ENCODE results near the gene FYB1. TPM values are rescaled to one million over a fixed set of nuclear protein-coding genes. Genes with fewer than 3 reads are reported as not detected.

The FYB1 gene
- total RNA-seq, 1 donor from 2014 or later: 0.11 TPM

DNA sequence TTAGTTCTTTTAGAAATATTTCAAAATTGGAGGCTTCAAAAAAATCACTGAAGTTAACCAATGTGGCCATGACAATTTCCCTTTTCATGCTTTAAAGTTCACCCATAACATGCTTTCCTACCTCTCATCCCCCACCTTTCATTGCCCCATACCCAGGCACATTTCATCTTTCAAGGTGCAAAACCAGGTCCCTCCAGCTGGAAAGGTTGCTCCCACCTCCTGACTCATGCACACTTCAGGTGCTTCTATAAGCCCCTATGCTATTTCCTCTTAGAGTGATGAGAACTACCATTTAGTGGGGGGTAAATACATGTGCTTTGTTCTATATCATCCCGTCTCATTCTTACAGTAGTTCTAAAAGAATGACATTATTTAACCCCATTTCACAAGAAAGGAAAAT lies 15.4 kb downstream of the FYB1 start:
- no peaks in the 10 kb centered on the region for H3K79me2 ChIP-seq (ENCODE audit: insufficient read depth, low read length)
- H4K20me1 ChIP-seq (ENCODE audit: insufficient read depth, low read length): no peaks in the 10 kb centered on the region
- no peaks in the 10 kb centered on the region for H3K27me3 ChIP-seq (ENCODE audit: insufficient read depth, low read length)
- peaks cover 6% of the 10 kb centered on the region for H3K27me3 Mint-ChIP-seq (ENCODE audit: low read depth, unreplicated experiment)
- no peaks in the 10 kb centered on the region for H3K36me3 ChIP-seq (ENCODE audit: insufficient read depth, low read length)
- peaks cover 3% of the 10 kb centered on the region for H3K4me1 Mint-ChIP-seq (ENCODE audit: low read depth, unreplicated experiment)
- H3K36me3 Mint-ChIP-seq (ENCODE audit: low read depth, unreplicated experiment): no peaks in the 10 kb centered on the region
- FAIRE-seq (no peak), DNase-seq (ENCODE audit: low read depth) (no peak)
- H3K27ac ChIP-seq (ENCODE audit: low read depth, low read length): no peak overlapping the region
- H3K9me3 Mint-ChIP-seq (ENCODE audit: unreplicated experiment): no peaks in the 10 kb centered on the region
- no peak overlapping the region for H2AFZ ChIP-seq (ENCODE audit: low read depth, low read length)
- no peak overlapping the region for H3K27ac Mint-ChIP-seq (ENCODE audit: unreplicated experiment)
- H3K4me1 ChIP-seq (ENCODE audit: insufficient read depth, low read length): no peaks in the 10 kb centered on the region
- H3K4me3 Mint-ChIP-seq (ENCODE audit: unreplicated experiment): no peak overlapping the region
- TF ChIP-seq EZH2 (IDR thresholded peaks at IDR 0.05; ENCODE audit: insufficient read depth, low read length): no peak
- TF ChIP-seq, protein P1, sequence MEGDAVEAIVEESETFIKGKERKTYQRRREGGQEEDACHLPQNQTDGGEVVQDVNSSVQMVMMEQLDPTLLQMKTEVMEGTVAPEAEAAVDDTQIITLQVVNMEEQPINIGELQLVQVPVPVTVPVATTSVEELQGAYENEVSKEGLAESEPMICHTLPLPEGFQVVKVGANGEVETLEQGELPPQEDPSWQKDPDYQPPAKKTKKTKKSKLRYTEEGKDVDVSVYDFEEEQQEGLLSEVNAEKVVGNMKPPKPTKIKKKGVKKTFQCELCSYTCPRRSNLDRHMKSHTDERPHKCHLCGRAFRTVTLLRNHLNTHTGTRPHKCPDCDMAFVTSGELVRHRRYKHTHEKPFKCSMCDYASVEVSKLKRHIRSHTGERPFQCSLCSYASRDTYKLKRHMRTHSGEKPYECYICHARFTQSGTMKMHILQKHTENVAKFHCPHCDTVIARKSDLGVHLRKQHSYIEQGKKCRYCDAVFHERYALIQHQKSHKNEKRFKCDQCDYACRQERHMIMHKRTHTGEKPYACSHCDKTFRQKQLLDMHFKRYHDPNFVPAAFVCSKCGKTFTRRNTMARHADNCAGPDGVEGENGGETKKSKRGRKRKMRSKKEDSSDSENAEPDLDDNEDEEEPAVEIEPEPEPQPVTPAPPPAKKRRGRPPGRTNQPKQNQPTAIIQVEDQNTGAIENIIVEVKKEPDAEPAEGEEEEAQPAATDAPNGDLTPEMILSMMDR (IDR thresholded peaks at IDR 0.05; ENCODE audit: insufficient read depth, low read depth, low read length): no peak
- no peak overlapping the region for H3K9ac ChIP-seq (ENCODE audit: low read length)
- no peak overlapping the region for H3K4me2 ChIP-seq (ENCODE audit: low read length)
- no peaks in the 10 kb centered on the region for H3K9me3 ChIP-seq (ENCODE audit: insufficient read depth, low read depth, low read length)
- H3K4me3 ChIP-seq (ENCODE audit: insufficient read depth, low read depth, low read length): no peak overlapping the region

DNA sequence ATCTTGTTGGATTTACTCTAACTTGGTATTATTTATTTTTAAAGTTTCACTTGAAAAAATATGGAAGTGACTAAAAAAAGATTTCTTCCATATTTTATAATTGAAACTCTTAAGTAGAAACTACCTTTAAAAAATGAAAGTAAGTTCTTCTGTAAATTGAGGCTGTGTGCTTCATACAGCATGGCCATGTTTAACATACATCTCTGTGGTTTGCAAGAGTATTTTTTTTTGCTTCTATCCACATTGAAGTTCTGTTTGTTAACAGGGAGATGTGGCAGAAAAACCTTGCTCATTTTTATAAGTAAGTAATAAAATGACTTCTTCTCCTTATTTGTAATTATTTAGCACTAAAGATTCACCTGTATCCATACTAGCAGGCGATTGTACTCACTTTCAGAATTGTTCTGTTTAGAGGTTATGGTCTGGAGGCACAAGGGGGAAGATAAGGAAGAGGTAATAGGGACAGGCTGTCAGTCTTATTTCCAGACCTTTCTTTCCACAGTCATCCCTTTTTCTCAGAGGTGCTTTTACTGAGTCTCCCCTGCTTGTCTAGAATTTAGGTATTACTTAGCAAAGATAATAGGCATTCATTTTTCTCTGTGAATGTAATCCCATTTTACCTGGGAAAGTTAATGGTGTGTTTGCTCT lies 16.0 kb downstream of the FYB1 start:
- Histone ChIP-seq H3K4me2 (ENCODE audit: low read length) (no peak overlapping the region), H4K20me1 (ENCODE audit: insufficient read depth, low read length) (no peaks in the 10 kb centered on the region), H3K27ac (ENCODE audit: low read depth, low read length) (no peak overlapping the region), H3K36me3 (ENCODE audit: insufficient read depth, low read length) (no peaks in the 10 kb centered on the region), H3K4me1 (ENCODE audit: insufficient read depth, low read length) (no peaks in the 10 kb centered on the region), H3K4me3 (ENCODE audit: insufficient read depth, low read depth, low read length) (no peak overlapping the region), H3K79me2 (ENCODE audit: insufficient read depth, low read length) (no peaks in the 10 kb centered on the region), H3K27me3 (ENCODE audit: insufficient read depth, low read length) (no peaks in the 10 kb centered on the region), H3K9me3 (ENCODE audit: insufficient read depth, low read depth, low read length) (no peaks in the 10 kb centered on the region), H3K9ac (ENCODE audit: low read length) (no peak overlapping the region), H2AFZ (ENCODE audit: low read depth, low read length) (no peak overlapping the region)
- H3K4me3 Mint-ChIP-seq (ENCODE audit: unreplicated experiment): no peak overlapping the region
- H3K4me1 Mint-ChIP-seq (ENCODE audit: low read depth, unreplicated experiment): peaks cover 3% of the 10 kb centered on the region
- FAIRE-seq: no peak
- H3K36me3 Mint-ChIP-seq (ENCODE audit: low read depth, unreplicated experiment): no peaks in the 10 kb centered on the region
- peaks cover 6% of the 10 kb centered on the region for H3K27me3 Mint-ChIP-seq (ENCODE audit: low read depth, unreplicated experiment)
- TF ChIP-seq, protein P1 (IDR thresholded peaks at IDR 0.05; ENCODE audit: insufficient read depth, low read depth, low read length): no peak
- no peak for TF ChIP-seq EZH2 (IDR thresholded peaks at IDR 0.05; ENCODE audit: insufficient read depth, low read length)
- no peak for DNase-seq (ENCODE audit: low read depth)
- H3K27ac Mint-ChIP-seq (ENCODE audit: unreplicated experiment): no peak overlapping the region
- no peaks in the 10 kb centered on the region for H3K9me3 Mint-ChIP-seq (ENCODE audit: unreplicated experiment)

DNA sequence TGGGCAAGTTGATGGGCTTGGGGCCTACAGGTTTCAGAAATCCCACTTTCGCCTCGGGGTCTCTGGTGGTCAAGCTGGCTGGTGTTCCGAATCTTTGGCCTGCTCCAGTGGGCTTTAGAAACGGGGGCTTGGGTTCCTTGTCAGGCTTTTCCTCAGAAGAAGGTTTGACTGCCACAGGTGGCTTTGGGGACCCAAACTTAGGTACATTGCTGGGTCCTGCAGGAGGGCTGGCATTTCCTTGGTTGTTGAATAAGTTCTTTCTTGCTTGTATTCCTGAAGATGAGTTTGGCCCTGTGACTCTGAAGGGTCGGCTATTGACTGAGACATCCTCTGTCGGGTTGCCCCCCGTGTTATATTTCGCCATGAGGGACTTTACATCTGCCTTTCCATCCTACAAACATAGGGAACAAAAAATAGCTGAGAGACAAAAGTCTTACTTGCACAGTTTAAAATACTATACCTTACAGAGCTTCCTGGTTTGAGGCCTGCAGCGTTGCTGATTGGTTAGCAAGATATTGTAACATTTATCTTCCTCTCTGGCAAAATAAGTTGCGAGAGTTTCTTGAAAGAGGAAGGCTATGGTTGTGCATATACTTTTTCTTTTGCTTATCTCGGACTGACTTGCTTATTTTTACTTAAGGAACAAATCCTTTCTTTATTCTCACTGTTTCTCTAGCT lies 16.6 kb downstream of the FYB1 start:
- no peak for FAIRE-seq
- no peaks in the 10 kb centered on the region for H3K27me3 ChIP-seq (ENCODE audit: insufficient read depth, low read length)

More for the DNA sequence above, 16.6 kb downstream of the FYB1 start:
- Histone ChIP-seq H3K36me3 (ENCODE audit: insufficient read depth, low read length) (no peaks in the 10 kb centered on the region), H2AFZ (ENCODE audit: low read depth, low read length) (no peak overlapping the region), H3K9ac (ENCODE audit: low read length) (no peak overlapping the region), H3K9me3 (ENCODE audit: insufficient read depth, low read depth, low read length) (no peaks in the 10 kb centered on the region), H3K4me3 (ENCODE audit: insufficient read depth, low read depth, low read length) (no peak overlapping the region), H4K20me1 (ENCODE audit: insufficient read depth, low read length) (no peaks in the 10 kb centered on the region), H3K4me1 (ENCODE audit: insufficient read depth, low read length) (no peaks in the 10 kb centered on the region), H3K27ac (ENCODE audit: low read depth, low read length) (no peak overlapping the region), H3K79me2 (ENCODE audit: insufficient read depth, low read length) (no peaks in the 10 kb centered on the region), H3K4me2 (ENCODE audit: low read length) (no peak overlapping the region)
- no peak overlapping the region for H3K4me3 Mint-ChIP-seq (ENCODE audit: unreplicated experiment)
- peaks cover 5% of the 10 kb centered on the region for H3K4me1 Mint-ChIP-seq (ENCODE audit: low read depth, unreplicated experiment)
- TF ChIP-seq EZH2 (IDR thresholded peaks at IDR 0.05; ENCODE audit: insufficient read depth, low read length): no peak
- TF ChIP-seq, protein P1 (IDR thresholded peaks at IDR 0.05; ENCODE audit: insufficient read depth, low read depth, low read length): no peak
- no peaks in the 10 kb centered on the region for H3K36me3 Mint-ChIP-seq (ENCODE audit: low read depth, unreplicated experiment)
- peaks cover 3% of the 10 kb centered on the region for H3K27me3 Mint-ChIP-seq (ENCODE audit: low read depth, unreplicated experiment)
- no peak overlapping the region for H3K27ac Mint-ChIP-seq (ENCODE audit: unreplicated experiment)
- DNase-seq (ENCODE audit: low read depth): no peak
- H3K9me3 Mint-ChIP-seq (ENCODE audit: unreplicated experiment): no peaks in the 10 kb centered on the region
